HK-2 (cell line): ENCODE results near the gene CCR7.
A peak's percentile ranks its signal among the peaks of the same experiment; 100 is the strongest.

ENCODE experiments used
- DNase-seq: peaks from one replicate; pipeline ENCODE4 v3.0.0-alpha.2; 2018; ENCODE audit not compliant: unreplicated experiment

Gene CCR7

DNA sequence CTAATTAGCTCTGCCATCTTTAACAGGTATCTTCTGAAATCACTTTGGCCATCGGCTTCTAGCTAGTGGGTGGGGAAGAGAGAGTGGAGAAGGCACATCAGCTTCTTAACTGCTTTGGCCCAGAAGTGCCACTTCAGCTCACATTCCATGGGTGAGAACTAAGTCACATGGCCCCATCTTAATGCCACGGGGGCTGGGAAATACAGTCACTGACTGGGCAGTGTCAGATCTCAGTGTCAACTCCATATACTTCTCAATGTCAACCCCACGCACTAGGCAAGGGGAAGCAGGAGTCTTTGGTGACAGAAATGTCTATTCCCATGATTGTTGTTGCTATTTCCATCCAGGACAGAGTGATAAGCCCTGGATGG, 29.4 kb downstream of the CCR7 start:
- no peak for DNase-seq

GRCh38 chr17:40535438-40535837, 29.8 kb downstream of the CCR7 start:
- DNase-seq, result no peak

GRCh38 chr17:40534371-40535189, 30.7 kb downstream of the CCR7 start:
- no peak for DNase-seq

- no peak for DNase-seq
Measured at GRCh38 chr17:40533896-40534295, 31.4 kb downstream of the CCR7 start.

DNA sequence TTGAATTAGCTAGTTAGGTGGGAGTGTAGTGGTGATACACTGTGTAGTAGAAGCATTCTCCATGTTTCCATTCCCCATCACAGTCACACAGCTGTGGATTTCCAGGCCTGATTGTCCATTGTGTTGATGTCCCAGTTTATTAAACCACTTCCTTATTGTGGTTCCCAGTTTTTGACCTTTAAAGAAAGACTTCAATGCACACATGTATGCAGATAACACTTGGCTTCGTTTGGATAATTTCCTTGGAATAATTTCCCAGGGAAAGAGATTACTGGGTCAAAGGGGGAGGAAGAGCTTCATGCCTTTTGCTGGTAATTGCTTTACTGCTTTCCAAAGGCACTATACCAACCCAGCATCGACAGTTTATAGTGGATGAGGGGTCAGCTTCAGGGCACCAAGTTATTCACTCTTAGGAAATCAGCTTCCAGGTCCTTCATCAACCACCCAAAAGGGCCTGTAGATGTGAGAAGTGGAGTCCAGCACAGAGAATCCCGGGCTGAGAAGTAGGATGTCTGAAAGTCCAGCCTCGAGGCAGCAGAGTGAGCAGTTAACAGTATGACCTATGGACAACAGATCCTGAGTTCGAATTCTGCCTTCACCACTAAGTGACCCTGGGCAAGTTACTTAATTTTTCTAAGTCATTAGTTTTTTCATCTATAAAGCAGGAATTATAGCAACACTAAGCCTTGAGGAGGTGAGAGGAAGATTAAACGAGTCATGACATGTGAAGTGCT, 32.6 kb downstream of the CCR7 start:
- DNase-seq, result no peak

- DNase-seq, result no peak
Measured at GRCh38 chr17:40531051-40531991, 34.0 kb downstream of the CCR7 start.

DNA sequence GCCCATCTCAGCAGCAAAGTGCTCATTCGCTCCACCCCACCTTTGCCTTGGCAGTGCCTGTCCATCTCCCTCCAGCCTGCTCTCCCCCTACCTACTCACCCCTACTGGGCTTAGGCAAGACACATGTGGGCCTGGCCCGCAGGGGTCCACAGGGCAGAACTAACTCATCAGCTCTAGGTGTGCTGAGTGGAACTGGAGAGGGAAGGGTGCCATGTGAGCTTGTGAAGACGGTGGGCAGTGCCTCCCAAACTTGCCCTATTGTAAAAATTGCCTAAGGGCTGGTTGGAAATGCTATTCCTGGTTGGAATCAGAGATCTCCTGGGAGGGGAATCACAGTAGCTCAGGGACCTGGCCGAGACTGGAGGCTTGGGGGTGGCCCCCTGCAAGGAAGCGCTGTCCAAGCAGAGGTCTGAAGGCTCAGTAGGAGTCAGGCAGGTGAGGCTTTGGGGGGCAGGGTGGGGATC, 34.7 kb downstream of the CCR7 start:
- DNase-seq, result no peak

DNA sequence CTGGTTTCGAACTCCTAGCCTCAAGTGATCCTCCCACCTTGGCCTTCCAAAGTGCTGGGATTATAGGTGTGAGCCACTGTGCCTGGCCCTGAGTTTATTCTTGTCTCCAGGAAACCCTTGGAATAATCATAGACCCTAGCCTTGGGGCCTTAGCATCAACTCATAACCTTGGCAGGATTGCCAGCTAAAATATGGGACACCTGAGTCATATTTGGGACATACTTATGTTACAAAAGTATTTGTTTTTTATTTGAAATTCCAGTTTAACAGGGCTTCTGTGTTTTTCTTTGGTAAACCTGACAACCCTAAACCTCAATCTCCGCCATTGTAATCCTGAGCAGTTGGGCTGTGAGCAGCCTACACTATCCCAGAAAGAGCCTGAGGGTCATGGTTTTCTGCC, 35.3 kb downstream of the CCR7 start:
- DNase-seq, result no peak

DNA sequence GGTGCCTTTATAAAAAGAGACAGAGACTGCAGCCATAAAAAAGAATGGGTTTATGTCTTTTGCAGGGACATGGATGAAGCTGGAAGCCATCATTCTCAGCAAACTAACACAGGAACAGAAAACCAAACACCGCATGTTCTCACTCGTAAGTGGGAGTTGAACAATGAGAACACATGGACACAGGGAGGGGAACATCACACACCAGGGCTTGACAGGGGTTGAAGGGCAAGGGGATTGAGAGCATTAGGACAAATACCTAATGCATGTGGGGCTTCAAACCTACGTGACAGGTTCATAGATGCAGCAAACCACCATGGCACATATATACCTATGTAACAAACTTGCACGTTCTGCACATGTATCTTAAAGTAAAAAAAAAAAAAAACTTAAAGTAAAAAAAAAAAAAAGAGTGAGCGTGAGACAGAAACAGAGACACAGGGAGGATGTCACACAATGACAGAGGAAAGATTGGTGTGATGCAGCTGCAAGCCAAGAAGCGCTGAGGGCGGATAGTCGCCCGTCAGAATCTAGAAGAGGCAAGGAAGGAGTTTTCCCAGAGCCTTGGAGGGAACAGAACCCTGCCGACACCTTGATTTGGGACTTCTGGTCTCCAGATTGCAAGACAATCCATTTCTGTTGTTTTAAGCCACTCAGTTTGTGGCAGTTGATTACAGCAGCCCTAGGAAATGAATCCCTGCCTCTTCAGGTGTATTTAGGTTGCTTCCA, 36.4 kb downstream of the CCR7 start:
- no peak for DNase-seq

GRCh38 chr17:40526668-40527067, 38.6 kb downstream of the CCR7 start:
- no peak for DNase-seq

DNA sequence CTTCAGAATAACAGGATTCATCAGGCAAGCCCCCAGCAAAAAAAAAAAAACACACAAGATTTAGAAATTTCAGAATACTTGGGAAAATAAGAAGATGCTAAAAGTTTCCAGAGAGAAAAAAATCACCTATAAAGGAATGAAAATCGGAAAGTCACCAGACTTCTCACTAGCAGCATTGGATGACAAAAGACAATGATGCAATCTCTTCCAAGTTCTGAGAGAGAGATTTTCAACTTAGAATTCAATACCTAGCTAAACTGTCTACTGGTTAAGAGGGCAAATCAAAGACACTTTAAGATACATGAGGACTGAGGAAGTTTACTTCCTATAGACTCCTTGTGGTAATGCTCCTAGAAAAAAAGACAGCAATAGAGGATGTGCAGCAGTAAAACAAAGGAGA, 40.0 kb downstream of the CCR7 start:
- DNase-seq, result no peak

- no peak for DNase-seq
Measured at GRCh38 chr17:40524243-40524965, 40.9 kb downstream of the CCR7 start.

DNA sequence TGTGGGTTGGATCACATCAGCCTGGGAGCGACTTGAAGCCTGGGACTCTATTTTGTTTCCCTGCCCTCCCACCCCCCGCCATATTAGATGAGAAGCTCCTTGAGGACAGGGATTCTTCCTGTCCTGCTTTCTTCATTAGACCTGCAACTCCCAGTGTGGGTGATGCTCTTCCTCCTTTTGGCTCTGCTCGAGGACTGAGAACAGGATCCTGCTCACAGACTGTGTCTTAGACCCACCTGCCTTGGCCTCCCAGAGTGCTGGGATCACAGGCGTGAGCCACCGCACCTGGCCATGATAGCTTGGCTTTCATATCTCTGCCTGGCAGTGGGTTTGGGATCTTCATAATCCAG, 42.3 kb downstream of the CCR7 start:
- DNase-seq, result no peak

DNA sequence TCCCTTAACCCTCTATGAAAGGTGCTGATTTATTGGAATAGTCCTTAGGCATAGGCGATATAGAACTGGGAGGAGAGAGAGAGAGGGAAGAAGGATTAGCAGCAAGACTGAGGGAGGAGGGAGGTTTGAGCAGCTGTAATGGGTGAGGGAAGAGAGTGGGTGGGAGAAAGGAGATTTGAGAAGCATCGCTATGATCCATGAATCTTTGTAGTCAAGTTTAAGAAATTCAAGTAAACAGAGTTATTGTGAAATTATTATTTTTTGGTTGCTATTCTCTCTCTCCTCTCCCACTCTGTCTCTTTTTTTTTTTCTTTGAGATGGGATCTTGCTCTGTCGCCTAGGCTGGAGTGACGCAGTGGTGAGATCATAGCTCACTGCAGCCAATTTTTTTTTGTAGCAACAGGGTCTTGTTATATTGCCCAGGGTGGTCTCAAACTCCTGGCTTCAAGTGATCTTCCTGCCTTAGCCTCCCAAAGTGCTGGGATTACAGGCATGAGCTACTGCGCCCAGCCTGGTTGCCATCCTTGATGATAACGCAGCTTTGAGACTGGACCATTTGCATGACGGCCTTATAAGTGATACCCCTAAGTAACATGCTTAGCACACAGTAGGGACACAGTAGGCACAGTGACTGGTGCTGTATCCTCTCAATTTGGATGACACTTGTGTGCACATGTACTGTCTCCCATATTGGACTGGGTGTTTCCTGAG, 42.9 kb downstream of the CCR7 start:
- no peak for DNase-seq

- DNase-seq, result no peak
Measured at GRCh38 chr17:40520991-40521453, 44.2 kb downstream of the CCR7 start.

DNA sequence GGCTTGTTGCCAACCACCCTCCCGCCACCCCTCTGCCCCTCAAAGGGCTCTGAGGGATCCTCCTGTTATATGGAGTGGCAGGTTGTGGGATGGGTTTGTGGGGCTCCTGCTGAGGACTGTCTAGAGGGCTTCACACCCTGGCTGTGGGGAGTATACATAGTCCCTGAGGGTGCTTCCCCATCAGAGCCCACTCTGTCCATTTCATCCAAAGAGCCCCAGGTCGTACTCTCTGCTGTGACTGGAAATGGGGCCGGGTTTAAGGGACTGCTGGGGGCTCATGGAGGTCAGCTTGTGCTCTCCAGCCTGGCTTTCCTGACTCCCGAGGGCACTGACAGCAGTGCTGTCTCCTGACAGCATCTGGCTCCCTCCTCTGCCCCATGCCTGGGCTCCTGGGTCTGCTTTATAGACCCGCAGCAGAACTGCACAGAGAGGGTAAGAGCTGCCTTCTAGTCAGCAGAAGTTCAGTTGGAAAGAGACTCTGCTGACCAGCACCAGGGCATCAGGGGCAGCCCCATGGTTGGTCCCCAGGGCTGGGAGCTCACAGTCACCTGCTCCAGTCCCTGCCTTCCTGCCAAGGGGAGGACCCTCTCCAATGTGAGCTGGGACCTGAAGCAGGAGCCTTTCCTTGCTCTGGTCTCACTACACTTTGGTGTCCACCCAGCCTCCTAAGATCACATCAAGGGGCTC, 46.0 kb downstream of the CCR7 start:
- no peak for DNase-seq

DNA sequence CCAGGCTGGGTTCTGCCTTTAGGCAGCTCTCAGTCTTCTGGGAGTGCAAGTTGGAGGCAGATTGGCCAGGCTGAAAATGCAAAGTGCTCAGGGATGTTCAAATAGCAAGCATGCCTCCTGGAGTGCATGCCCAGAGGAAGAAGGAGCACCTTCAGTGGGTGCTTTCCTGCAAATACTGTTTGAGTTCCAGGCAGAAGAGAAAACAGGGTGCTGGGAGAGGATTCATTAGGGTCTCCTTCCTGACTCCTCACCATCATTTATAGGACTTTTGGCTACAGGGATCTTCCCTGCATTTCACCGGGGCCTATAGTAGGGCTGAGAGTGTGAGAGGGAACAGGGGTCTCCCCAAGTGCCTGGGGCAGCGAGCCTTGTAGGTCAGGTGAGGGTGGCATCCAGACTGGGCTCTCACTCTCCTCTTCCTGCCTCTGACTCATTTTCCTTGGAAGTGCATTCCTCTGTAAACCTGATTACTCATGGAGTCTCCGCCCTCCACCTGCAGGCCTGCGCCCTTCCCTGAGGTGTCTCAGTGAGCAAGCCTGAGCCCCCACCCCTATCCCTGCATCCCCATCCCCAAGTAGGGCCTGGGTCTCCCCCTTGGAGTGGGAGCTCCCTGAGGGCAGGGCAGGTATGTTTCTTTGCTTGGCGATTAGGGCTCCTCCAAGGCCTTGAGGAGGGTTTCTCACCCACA, 46.7 kb downstream of the CCR7 start:
- DNase-seq, result peak; percentile 57

GRCh38 chr17:40517981-40518380, 47.3 kb downstream of the CCR7 start:
- DNase-seq, result no peak

DNA sequence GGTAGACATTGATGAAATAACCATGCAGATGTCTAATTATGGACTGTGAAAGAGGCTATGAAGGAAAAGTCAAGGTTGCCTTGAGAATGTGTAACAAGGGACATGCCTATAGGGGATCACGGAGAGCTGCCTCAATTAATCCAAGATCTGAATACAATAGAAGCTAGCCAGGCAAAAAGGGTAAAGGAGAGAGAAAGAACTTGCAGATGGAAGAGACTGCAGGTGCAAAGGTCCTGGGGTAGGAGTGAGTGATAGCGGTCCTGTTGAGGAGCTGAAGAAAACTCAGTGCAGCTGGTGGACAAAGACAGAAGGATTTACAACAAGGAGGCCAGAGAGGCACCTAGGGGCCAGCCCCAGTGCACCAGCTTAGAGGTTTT, 48.0 kb downstream of the CCR7 start:
- DNase-seq, result no peak
